HepG2 (cell line): ENCODE results near the gene TUBB4B. TPM values are rescaled to one million over a fixed set of nuclear protein-coding genes. Genes with fewer than 3 reads are reported as not detected.
A peak's percentile ranks its signal among the peaks of the same experiment; 100 is the strongest.

Experiments used
- BCL6 ChIP-seq: IDR thresholded peaks from 2 replicates; pipeline ENCODE4 v1.6.1; 2016; ENCODE audit warnings: missing genetic modification reagents, missing compliant biosample characterization
- MTA3 ChIP-seq: sonication (generic); formaldehyde crosslinking; IDR thresholded peaks from 2 replicates; pipeline ENCODE4 v1.4.0; 2020; ENCODE audit warnings: missing genetic modification reagents
- ONECUT2 ChIP-seq: sonication (generic); formaldehyde crosslinking; IDR thresholded peaks from 2 replicates; pipeline ENCODE4 v1.4.0; 2020; ENCODE audit warnings: missing genetic modification reagents
- PAF1 ChIP-seq: IDR thresholded peaks from 2 replicates; pipeline ENCODE4 v1.6.1; 2016; ENCODE audit warnings: missing genetic modification reagents, missing compliant biosample characterization
- RFX5 ChIP-seq: IDR thresholded peaks from 2 replicates; pipeline ENCODE4 v1.6.1; 2011; ENCODE audit warnings: low read depth, low read length, improper control_type of control experiment
- STAT6 ChIP-seq: sonication (generic); formaldehyde crosslinking; IDR thresholded peaks from 2 replicates; pipeline ENCODE4 v1.4.0; 2020; ENCODE audit warnings: missing genetic modification reagents, mild to moderate bottlenecking, borderline replicate concordance
- THAP11 ChIP-seq: IDR thresholded peaks from 2 replicates; pipeline ENCODE4 v1.6.1; 2016; ENCODE audit warnings: missing biosample characterization, missing genetic modification reagents
- THAP9 ChIP-seq: sonication (generic); formaldehyde crosslinking; IDR thresholded peaks from 2 replicates; pipeline ENCODE4; 2020; ENCODE audit warnings: missing genetic modification reagents, mild to moderate bottlenecking, borderline replicate concordance
- ZBTB39 ChIP-seq: sonication (generic); formaldehyde crosslinking; IDR thresholded peaks from 2 replicates; pipeline ENCODE4 v1.5.0; 2020; ENCODE audit warnings: missing genetic modification reagents
- ZMAT5 ChIP-seq: sonication (generic); formaldehyde crosslinking; IDR thresholded peaks from 2 replicates; pipeline ENCODE4 v1.5.0; 2020; ENCODE audit warnings: mild to moderate bottlenecking, low read depth, missing genetic modification reagents, borderline replicate concordance
- ZNF383 ChIP-seq: sonication (generic); formaldehyde crosslinking; IDR thresholded peaks from 2 replicates; pipeline ENCODE4 v1.4.0; 2020; ENCODE audit warnings: missing genetic modification reagents, mild to moderate bottlenecking, borderline replicate concordance
- ZNF512B ChIP-seq: sonication (generic); formaldehyde crosslinking; IDR thresholded peaks from 2 replicates; pipeline ENCODE4 v1.5.1; 2020; ENCODE audit warnings: missing genetic modification reagents, mild to moderate bottlenecking, borderline replicate concordance
- ZNF550 ChIP-seq: sonication (generic); formaldehyde crosslinking; IDR thresholded peaks from 2 replicates; pipeline ENCODE4 v1.4.0; 2020; ENCODE audit warnings: mild to moderate bottlenecking, missing genetic modification reagents, borderline replicate concordance
- polyA plus RNA-seq, 8 experiments: library from polyadenylated mRNA; depleted of rRNA in 3 of 8; stranded (reverse) in 7 of 8; unstranded in 1 of 8; fragments of >200 nt; fragmentation: Illumina TruSeq in 4 of 8; extraction: Trizol in 4 of 8; gene quantifications; 2 replicates each; pipeline versions ENCODE4 v1.2.1 to v1.2.3, GENCODE V29; 2011 to 2016; ENCODE audit warnings: low read depth in 4 of 8, missing spikeins in 1 of 8, mixed read lengths in 1 of 8; ENCODE audit not compliant: insufficient read depth in 1 of 8
- total RNA-seq, 5 experiments: library from RNA; depleted of rRNA; stranded (reverse); fragments of >200 nt; fragmentation: Illumina TruSeq; extraction: Trizol; gene quantifications; 2 replicates each; pipeline ENCODE4 v1.2.3, GENCODE V29; 2016; ENCODE audit warnings: low read depth in 1 of 5

TUBB4B gene
- total and polyA plus RNA-seq, 2 of the 13 experiments (the other 11 are each of a cell fraction or from before 2014, with no cell fraction given) = 182 to 412 TPM

- TF ChIP-seq PAF1 = no peak
- TF ChIP-seq ZNF550 (CRISPR knock-in tag) = no peak
- TF ChIP-seq BCL6 (CRISPR knock-in tag) = no peak
- TF ChIP-seq THAP9 (CRISPR knock-in tag) = no peak
- no peak for TF ChIP-seq STAT6
- no peak for TF ChIP-seq MTA3 (CRISPR knock-in tag)
- TF ChIP-seq ZNF512B (CRISPR knock-in tag) = no peak
- no peak for TF ChIP-seq RFX5
- TF ChIP-seq THAP11 (CRISPR knock-in tag) = peak; percentile 35; the same call in 1 of the 2 replicates
- TF ChIP-seq ZBTB39 (CRISPR knock-in tag) = 0 out of 2 replicates have a peak, but pooled peaks have one; percentile 23
- no peak for TF ChIP-seq ONECUT2 (CRISPR knock-in tag)
- TF ChIP-seq ZMAT5 (CRISPR knock-in tag) = no peak
- TF ChIP-seq ZNF383 = no peak
Measured at GRCh38 chr9:137235424-137236237, 5.5 kb upstream of the TUBB4B start (continued).
